Suppressor macrophage treated with lipopolysaccharide for 4 hours (primary cell): ENCODE data around the gene PACS1.

Experiments
- DNase-seq: peaks from one replicate; pipeline ENCODE4 v3.0.0-alpha.2; 2020

Gene PACS1

DNA sequence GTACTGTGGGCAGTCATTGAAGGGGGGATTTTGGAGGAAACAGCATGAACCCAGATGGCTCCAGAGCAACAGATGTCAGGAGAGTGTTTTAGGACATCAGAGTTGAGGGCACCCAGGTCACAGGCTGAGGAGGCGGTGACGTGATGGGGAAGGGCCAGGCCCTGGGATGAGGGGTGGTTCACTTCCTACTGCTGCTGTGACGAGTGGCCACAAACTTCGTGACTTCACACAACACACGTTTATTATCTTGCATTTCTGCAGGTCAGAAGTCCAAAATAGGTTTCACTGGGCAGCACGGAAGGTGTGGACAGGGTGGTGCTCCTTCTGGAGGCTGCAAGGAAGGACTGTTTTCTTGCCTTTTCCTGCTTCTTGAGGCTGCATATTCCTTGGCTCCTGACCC lies 120.7 kb downstream of the PACS1 start:
- no peak for DNase-seq

DNA sequence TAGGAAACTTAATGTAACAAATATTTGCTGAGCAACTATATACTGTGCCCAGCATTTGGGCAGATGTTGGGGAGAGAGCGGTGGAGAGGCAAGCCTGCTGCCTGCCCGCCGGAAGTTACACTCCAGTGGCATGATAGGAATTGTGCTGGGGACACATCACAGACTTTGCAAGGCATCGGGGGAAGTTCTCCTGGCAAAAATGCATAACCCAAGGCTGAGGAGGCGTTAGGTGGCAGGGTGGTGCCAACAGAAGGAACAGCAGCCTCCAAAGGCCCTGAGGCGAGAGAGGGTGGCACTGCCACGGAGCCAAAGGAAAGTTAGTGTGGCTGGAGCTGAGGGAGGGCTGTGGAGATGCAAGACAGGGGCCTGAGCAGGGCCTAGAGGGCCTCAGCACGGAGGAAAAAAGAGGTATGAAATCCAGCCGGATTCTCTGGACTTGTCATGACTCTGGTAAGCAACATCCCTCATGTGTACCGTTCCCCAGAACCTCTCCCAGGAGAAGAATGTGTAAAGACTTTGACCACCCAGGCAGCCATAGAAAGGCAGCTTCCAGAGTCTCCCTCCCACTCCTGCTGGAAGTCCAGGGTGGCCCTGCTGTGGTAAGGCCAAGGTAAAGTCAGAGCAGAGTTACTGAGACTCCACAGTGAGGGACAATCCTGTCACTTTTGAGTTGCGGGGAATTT lies 122.2 kb downstream of the PACS1 start:
- no peak for DNase-seq

DNA sequence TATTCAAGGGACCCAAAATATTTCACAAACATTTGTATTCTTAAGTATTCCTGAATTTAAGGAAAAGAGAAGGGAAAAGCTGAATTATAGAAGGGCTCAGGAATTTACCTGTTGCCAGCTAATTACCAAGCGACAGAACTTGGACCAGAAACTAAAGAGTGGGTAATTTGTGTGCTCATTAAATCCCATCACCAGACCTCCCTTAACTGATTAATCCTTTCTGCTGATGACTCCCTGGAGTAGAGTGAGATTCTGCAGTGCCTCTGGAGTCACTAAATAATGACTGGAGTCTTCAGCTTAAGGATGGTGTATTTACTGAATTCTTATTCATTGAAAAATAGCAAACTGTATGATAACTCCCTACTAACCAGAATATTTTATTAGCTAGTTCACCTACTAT lies 124.3 kb downstream of the PACS1 start:
- no peak for DNase-seq

DNA sequence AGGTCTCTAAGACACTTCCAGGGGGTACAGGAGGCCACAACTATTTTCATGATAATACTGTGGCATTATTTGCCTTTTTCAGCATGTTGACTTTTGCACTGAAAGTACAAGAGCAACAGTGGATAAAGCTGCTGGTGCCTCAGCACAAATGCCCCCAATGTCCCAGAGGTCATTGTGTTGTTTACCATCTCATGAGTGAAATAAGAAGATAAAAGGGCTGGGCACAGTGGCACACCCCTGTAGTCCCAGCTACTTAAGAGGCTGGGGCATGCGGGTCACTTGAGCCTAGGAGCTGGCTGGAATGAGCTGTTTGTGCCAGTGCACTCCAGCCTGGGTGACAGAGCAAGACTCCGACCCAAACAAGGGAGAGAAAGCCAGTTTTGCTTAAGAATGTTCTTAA lies 125.8 kb downstream of the PACS1 start:
- no peak for DNase-seq

DNA sequence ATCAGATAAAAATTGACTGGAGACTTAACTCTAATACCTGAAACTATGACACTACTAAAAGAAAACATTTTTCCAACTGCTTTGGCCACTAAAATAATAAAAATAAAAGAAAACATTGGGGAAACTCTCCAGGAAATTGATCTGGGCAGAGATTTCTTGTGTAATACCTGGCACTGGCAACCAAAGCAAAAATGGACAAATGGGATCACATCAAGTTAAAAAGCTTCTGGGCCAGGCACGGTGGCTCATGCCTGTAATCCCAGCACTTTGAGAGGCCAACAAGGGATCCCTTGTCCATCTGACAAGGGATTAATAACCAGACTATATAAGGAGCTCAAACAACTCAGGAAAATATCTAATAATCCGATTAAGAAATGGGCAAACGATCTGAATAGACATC lies 133.8 kb downstream of the PACS1 start:
- no peak for DNase-seq

DNA sequence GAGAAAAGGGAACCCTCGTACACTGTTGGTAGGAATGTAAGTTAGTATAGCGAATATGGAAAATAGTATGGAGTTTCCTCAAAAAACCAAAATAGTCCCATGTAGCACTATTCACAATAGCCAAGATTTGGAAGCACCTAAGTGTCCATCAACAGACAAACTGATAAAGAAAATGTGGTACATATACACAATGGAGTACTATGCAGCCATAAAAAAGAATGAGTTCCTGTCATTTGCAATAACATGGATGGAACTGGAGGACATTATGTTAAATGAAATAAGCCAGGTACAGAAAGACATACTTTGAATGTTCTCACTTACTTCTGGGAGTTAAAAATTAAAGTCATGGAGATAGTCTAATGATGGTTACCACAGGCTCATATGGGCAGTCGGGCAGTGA lies 134.3 kb downstream of the PACS1 start:
- no peak for DNase-seq

DNA sequence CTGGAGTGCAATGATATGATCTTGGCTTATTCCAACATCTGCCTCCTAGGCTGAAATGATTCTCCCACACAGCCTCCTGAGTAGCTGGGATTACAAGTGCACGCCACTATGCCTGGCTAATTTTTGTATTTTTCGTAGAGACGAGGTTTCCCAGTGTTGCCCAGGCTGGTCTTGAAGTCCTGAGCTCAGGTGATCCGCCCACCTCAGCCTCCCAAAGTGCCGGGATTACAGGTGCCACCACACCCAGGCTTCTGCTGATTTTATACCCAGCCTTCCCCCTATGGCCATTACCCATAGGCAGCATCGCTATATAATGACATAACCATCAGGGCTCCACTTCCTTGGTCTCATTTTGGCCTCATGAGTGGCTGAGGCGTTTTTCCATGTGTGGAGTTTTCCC lies 137.7 kb downstream of the PACS1 start:
- no peak for DNase-seq

DNA sequence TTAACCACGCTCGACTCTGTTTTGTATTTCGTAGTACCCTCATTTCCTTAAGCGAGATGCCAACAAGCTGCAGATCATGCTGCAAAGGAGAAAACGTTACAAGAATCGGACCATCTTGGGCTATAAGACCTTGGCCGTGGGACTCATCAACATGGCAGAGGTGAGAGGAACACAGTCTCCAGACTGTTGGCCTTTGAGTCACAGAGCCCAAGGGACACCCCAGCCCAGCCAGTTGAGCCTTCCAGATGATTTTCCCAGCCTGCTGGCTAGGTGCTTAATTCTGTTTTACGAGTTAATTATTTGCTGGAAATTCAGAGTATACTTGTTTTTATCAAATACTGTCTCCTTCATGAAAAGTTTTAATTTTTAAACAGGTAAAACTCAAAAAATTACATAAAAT lies 141.0 kb downstream of the PACS1 start:
- DNase-seq = no peak

DNA sequence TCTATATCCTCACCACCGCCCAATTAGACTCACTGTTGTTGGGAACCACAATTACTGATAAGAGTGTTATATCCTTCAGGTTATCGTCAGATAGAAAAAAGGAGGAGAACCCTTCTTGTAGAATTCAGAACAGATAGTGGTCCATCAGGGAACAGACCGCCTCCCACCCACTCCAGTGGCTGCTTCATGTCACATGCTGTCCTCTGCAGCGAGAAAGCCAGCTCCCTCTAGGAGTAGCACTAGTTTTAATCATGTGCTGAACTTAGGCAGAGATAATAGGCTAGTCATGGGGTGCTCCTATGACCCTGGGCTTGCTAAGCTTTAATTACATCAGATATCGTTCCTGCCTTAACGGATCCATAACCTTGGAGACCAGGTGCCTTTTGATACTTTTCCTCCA lies 146.8 kb downstream of the PACS1 start:
- DNase-seq = no peak

DNA sequence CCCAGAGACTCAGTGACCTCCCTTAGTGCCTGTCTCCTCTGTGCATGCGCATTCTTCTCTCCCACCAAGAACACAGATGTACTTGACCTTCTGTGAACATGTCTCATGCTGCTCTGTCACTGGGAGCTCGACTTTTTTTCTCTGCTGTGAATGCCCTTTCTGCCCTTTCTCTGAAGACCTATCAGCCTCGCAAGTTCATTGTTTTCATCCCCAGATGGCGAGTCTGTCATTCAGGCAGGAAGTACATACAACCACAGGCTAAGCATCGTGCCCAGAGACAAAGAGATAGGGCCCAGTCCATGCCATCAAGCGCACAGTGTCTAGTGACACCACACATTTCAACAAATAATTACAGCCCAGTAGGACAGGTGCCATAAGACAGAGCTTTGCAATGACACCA lies 148.0 kb downstream of the PACS1 start:
- no peak for DNase-seq

DNA sequence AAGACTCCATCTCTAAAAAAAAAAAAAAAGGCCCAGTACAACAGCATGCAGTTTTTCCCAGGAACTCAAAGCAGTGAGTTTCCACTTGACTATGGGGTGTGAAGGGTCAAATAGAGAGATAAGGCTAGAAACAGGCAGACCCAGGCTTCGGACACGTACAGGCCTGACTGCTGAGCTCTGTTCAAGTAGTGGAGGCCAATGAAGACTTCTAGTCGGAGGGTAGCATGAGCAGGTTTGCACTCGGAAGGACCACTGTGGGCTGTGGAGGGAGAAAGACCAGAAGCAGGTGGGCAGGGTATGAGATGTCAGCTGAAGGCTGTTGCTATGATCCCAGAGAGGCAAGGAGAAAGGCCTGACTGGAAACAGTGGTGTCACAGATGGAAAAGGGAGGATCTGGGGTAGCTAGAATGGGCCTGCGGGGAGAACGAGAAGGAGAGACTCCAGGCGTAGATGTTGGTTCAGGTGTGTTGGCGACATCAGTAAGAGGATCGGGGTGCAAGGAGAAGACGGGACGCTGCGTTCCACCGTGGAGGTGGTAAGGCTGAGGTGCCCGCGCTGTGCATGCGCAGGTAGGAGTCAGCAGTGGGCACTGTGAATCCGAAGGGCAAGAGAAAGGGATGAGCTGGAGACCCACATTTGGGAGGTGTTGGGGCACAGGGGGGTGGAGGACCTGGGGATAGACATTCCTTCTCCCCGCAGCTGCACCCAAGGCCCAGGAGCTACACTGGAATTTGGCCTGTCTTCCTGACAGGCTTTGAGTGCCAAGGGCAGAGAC lies 149.0 kb downstream of the PACS1 start:
- no peak for DNase-seq

DNA sequence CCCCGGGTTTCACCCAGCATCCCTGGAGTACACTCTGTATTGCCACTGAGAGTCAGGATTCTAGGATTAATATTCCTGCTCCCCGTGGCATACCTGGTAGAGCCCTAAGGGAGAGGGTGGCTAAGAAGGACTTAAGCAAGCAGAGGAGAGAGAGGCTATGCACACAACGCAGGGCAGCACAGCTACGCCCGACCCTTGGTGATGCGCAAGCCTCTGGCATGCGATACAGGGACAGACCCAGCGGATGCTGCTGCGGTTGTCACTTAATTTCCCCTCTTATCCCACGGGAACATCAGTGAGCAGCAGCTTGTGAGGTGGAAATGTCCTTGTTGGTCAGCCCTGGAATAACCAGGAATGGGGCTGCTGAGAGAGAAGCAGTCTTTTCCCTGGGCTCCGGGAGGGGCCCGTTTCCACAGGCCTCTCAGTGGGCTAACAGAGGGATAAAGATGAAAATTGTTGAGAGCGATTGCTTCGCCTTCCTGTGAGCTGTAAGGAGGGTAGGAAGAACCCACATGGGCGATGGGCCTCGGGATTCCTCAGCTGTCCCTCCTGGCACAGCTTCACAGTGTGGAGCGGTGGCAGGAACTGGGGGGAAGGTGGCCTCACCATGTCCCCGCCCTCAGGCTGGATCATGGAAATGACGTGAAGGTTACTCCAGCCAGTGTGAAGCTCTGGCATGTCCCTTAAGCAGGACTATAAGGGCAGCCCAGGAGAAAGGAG lies 149.9 kb downstream of the PACS1 start:
- DNase-seq = no peak

DNA sequence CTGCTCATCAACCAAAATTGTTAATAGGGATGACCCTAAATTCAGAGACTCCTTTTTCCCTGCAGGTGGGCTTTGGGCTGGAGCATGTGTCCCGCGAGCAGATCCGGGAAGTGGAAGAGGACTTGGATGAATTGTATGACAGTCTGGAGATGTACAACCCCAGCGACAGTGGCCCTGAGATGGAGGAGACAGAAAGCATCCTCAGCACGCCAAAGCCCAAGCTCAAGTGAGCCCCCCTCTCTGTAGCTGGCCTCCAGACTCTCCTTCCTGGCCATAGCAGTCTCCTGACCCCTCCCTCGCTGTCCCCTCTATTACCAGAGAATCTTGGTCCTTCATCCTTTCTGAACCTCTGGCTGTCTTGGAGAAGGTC lies 150.5 kb downstream of the PACS1 start:
- no peak for DNase-seq

DNA sequence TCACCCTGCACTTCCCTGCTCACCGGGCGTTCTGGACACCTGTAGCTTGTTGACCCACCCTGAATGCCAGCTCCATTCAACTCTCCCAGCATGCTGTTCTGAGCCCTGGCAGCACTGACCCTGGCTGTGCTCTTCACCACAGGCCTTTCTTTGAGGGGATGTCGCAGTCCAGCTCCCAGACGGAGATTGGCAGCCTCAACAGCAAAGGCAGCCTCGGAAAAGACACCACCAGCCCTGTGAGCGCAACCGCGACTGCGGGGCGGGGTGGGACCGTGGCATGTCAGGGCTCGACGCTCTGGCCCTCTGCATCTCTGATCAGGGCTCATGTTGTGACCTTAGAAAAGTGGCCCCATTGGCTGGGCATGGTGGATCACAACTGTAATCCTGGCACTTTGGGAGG lies 150.9 kb downstream of the PACS1 start:
- DNase-seq = no peak

DNA sequence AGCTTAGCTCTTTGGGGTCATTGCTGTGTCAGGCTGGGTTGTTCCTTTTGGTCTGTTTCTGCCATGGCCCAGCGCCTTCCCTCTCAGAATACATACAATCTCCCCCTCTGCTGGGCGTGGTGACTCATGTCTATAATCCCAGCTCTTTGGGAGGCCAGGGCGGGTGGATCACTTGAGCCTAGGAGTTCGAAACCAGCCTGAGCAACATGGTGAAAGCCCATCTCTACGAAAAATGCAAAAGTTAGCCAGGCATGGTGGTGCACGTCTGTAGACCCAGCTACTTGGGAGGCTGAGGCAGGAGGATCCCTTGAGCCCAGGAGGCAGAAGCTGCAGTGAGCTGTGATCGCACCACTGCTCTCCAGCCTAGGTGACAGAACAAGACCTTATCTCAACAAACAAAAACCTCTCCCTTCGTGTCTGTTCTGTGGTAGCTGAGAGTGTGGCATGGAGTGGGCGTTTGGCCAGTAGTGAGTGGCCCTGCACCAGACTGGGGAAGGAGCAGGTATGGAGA lies 151.7 kb downstream of the PACS1 start:
- no peak for DNase-seq

DNA sequence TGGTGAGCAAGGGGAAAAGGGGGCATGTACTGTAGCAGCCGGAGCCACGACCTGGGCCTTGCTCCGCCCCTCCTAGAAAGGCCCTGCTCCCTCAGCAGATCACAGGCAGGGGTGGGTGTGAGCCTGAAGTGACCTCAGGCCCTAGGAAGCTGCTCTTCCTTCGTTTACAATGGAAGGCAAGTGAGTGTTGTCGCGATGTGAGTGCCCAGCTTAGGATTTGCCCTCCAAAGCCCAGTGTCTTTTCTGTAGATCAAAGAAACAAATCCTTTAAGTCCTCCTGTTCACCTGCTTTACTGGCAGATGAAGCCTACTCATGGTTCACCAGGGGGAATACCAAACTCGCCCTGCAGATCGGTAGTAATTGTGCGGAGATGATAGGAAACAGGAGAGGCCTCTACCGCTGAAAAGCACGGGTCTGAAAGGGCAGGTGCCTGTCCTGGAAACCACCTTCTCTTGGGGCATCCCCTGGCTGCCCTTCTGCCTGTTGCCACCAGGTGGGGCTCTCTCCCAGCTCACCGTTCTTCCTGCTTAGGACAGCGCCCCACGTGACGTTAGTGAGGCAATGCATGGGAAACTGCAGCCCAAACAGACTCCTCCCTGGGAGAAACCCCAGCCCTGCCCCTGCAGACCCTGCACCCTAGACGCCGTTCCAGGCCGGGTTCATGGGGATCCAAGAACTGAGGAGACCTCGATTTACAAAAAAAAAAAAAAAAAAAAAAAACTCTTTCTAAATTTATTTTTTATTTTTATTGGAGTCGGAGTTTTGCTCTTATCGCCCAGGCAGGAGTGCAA lies 152.5 kb downstream of the PACS1 start:
- DNase-seq = peak; percentile 93

DNA sequence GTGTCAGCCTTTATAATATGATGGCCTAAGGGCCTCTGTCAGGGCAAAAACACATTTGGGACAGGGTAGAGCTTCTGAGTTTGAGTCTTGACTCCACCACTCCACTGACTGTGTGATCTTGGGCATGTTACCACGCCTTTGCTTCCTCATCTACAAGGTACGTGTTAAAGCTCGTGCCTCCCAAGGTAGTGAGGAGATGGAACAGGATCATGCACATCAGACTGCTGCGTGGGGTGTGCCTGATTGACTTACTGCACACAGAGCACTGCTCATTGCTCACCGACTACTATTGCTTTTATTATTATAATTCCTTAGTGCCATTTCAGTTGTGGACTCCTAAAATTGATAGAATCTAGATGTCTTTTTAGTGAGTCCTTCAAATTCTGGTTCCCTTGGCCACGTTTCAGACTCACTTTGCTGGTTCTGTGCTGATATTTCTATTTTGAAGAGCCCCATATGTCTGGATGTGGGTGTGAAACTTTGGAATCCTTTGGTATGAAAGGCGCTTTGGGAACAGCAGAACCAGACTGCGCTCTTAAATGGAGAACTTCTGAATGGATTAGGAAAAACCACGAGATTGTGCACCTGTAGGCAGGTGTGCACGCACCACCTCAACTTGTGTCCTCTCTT lies 154.3 kb downstream of the PACS1 start:
- no peak for DNase-seq

DNA sequence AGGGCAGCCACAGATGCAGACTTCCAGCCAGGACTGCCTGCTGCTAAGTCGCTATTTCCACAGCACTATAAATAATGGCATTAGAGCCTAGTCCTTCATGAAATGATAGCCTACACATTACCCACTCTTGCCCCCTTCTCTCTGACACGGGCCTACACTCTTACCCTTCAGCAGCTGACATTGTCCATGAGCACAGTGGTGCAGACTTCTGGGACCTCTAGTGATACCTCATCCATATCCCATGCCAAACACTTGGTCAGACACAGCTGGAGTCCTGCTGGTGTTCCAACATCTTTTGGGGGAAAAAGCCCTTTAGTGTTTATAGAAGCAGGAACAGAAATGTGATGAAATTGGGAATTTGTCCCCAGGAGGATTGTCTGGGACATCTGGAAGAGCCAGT lies 155.0 kb downstream of the PACS1 start:
- no peak for DNase-seq

DNA sequence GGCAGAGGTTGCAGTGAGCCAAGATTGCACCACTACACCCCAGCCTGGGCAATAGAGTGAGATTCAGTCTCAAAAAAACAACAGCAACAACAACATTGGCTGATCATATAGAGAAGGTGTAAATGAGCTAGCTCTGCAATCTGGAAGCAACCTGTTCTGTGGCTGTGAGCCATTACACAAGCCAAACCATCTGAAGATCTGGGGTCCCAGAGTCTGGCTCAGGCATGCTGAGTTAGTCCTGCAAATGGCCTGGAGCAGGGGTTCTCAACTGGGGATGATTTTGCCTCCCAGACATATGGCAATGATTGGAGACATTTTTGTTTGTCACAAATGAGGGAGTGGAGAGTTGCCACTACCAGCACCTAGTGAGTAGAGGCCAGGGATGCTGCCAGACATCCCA lies 156.0 kb downstream of the PACS1 start:
- DNase-seq = no peak

DNA sequence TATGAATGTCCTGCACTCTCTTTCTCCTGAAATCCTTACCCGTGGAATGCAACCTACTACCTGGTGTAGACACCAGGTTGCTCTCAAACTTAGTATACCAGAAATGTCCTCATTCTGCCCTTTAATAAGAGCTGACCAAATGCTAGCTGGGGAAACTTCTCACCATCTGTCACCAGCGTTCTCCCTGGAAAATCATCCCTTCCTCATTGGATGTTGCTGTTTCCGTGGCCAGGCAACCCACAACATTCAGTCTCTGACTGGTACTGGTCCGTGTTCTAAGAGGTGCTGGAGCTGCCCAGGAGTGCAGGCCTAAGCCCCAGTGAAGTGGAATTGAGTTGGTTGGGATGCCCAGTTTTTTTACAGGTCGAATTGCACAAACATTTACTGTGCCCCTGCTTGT lies 157.6 kb downstream of the PACS1 start:
- no peak for DNase-seq

DNA sequence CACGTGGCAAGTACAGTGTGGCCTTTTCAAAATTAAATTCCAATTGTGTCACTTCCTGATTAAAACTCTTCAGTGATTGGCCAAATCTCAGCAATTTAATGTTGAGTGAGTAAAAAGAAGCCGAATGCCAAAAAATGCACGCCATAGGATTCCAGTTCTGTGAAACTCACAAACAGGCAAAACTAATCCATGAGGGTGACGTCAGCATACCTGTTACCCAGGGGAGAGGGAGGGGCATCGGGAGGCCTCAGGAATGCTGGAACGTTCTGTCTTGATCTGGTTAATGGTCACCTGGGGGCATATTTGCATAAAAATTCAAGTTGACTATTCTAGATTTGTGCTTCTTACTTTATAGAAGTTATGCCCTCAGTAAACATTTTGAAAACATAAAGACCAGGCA lies 158.4 kb downstream of the PACS1 start:
- no peak for DNase-seq

DNA sequence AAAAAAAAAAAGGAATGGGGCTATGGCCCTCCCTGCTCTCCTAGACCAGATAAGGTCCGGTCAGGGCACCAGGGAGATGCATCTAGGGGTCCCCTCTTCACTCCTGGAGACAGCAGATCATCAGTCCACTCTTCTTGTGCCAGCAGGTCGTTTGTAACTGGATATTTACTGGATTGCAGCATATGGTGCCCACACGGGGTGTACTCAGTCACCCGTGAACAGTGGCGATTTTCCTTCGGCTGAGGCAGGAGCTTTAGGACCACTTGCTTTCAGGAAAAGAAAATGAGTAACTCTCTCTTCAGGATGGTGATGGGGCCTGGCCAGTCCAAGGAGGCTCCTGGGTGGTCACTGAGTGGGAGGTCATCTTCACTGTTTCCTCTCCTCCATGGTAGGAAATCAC lies 160.1 kb downstream of the PACS1 start:
- no peak for DNase-seq

DNA sequence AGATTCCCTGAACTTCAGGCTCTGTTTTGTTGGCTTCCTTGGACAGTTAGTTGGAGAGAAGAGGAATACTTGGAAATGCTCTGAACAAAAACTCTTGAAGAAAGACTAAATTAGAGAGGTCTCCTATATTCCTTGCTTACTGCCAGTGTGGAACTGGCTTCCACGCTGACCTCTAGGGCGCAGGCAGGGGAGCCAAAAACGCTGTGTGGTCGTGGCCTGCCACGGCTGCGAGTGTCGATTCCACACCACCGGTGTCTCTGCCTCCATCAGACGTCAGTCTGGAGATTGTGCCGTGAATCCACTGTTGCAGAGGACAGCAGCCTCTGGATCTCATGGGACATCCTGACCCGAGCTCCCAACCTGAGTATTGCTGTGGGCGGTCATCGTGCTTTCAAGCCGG lies 160.9 kb downstream of the PACS1 start:
- DNase-seq = no peak
